ENCODE results near the gene DYNLT1.
"Not testable (repeated sequence)": the region's sequence is repeated elsewhere in the genome, so short reads cannot be mapped to it uniquely, and the experiment has no call there.

Gene DYNLT1

GRCh38 chr6:158644231-158645063 lies at the start of gene DYNLT1:
Gene DYNLT1 (minus strand): TSS chr6:158644743. CDS start chr6:158644708, 35 bp downstream.
- peak; percentile 94 for DNase-seq (ENCODE audit: low spot score)

- no peak for DNase-seq (ENCODE audit: low spot score)
Measured at GRCh38 chr6:158688860-158689259, 44.3 kb upstream of the DYNLT1 start.

GRCh38 chr6:158687506-158687905 lies 43.0 kb upstream of the DYNLT1 start:
- DNase-seq (ENCODE audit: low spot score) = no peak

DNA sequence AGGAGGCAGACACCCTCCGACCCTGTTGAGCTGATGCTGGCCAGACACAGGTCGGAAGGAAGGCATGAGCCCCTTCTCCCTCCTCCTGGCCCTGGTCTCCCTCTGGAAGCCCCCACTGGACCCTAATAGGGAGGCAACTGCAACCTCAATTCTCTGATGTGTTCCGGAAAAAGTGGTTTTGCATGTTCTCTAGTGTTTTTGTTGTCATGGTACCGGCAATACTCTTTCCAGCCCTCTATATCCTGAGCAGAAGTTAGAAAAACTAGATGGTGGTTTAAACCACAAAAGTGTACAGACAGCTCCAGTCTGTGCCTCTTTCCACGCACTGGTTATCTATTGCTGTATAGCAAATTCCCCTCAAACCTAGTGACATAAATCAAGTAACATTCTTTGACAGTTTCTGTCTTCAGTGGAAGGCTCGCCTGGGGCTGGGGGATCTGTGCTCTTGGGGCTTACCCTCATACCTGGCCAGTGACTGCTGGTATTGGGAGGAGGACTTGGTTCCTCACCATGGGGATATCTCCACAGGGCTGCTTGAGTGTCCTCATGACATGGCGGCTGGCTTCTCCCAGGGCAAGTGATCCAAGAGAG lies 42.3 kb upstream of the DYNLT1 start:
- no peak for DNase-seq (ENCODE audit: low spot score)

DNA sequence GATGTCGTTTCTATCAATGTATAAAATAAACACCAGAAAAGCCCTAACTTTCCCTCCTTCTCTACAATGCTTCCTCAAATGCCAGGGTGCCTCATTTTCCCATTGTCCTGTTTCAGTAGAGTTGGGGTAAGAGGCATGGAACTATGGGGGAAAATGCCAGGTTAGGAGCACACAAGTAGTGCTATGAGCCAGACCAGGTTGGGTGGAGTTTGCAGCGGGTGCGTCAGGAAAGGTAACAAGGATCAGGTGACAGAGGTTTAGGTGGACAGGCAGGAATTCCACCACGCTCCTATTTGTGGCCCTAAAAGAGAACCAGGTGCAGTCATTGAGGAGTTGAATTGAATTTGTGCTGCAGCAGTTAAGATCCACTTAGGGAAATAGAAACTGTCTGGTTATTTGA lies 41.8 kb upstream of the DYNLT1 start:
- DNase-seq (ENCODE audit: low spot score) = no peak

GRCh38 chr6:158684745-158685324 lies 40.3 kb upstream of the DYNLT1 start:
- no peak for DNase-seq (ENCODE audit: low spot score)

- DNase-seq (ENCODE audit: low spot score) = no peak
Measured at GRCh38 chr6:158684311-158684710, 39.8 kb upstream of the DYNLT1 start.

DNA sequence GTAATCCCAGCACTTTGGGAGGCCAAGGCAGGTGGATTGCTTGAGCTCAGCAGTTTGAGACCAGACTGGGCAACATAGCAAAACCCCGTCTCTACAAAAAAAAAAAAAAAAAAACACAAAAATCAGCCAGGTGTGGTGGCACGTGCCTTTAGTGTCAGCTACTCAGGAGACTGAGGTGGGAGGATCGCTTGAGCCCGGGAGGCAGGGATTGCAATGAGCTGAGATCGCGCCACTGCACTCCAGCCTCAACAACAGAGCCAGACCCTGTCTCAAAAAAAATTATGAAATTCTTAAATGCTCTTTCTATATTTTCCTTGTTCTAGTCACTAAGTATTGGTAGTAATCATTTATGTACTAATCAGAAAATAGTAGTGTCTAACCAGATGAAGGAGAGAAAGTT lies 35.9 kb upstream of the DYNLT1 start:
- no peak for DNase-seq (ENCODE audit: low spot score)

DNA sequence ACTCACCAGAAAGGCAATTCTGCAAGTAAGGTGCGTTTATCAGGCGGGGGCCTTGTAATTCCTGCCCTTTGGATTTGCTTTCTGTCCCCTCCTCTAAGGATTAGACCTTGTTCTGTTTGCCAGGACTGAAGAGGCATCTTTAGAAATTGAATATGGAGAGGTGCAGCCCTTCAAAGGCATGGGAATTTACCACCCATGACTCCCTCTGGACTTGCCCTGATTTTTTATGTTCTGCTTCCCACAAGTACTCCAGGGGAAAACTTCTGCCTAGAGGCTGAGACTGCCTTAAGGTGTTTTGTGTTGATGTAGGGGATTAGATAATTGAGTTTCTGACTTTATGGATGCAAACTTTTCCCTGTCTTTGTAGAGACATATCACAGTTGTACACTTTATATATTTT lies 35.5 kb upstream of the DYNLT1 start:
- DNase-seq (ENCODE audit: low spot score) = no peak

DNA sequence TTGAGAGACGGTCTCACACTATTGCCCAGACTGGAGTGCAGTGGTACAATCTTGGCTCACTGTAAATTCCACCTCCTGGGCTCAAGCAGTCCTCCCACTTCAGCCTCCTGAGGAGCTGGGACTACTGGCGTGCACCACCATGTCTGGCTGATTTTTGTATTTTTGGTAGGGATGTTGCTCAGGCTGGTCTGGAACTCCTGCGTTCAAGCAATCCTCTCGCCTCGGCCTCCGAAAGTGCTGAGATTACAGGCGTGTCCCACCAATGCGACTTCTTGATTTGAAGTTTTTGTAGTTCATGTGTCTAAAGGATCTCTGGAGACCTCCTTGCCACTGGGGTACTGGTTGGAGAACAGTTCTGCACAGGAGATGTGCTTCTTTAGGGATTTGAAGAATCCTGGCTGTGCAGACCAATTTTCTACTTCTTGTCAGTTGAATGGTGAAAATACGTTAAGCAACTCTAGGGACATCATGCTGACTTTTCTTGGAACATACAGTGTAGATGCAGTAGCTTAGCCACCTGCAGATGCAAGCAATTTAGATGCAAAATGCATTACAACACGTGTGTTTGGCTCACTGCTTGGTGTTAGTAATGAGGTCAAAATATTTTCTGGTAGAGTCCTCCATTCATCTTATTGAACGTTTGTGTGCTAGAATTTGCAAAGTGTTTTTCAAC lies 33.5 kb upstream of the DYNLT1 start:
- DNase-seq (ENCODE audit: low spot score) = no peak

DNA sequence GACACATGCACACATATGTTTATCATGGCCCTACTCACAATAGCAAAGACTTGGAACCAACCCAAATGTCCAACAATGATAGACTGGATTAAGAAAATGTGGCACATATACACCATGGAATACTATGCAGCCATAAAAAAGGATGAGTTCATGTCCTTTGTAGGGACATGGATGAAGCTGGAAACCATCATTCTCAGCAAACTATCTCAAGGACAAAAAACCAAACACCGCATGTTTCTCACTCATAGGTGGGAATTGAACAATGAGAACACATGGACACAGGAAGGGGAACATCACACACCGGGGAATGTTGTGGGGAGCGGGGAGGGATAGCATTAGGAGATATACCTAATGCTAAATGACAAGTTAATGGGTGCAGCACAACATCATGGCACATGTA lies 32.6 kb upstream of the DYNLT1 start:
- DNase-seq (ENCODE audit: low spot score) = not testable (repeated sequence)

DNA sequence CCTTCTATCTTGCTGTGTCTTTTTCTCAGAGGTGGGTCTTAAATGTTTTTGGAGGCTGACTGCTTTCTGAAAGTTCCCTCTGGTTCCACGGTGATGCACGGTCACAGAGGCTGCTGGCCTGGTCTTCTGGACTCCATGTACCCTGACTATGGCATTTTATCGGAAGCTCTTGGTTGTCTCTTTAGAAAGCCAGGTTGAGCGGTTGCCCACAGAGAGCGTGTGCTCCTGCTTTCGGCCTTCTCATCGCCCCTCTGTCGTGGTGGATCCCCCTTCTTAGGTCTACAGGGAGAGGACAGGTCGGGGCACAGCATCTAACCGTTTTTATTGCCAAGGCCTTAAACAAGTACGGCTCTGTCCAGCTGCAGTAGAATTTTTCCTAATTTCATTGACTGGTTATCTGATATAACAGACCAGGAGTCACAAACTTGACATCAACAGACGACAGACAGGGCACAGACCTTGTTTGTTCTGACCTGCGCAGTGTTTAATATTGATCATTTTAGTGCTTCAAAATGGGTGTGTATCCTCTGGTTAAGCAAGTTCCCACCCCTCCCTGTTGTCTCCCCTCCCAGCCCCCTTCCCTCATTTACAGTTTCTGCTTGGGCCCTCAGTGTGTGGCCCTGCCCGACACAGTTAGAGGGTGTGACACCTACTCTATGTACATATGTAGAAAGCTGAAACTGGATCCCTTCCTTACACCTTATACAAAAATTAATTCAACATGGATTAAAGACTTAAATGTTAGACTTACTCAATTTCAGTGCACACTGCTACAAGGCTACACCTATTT lies 30.0 kb upstream of the DYNLT1 start:
- DNase-seq (ENCODE audit: low spot score) = no peak

GRCh38 chr6:158672726-158673125 lies 28.2 kb upstream of the DYNLT1 start:
- no peak for DNase-seq (ENCODE audit: low spot score)

DNA sequence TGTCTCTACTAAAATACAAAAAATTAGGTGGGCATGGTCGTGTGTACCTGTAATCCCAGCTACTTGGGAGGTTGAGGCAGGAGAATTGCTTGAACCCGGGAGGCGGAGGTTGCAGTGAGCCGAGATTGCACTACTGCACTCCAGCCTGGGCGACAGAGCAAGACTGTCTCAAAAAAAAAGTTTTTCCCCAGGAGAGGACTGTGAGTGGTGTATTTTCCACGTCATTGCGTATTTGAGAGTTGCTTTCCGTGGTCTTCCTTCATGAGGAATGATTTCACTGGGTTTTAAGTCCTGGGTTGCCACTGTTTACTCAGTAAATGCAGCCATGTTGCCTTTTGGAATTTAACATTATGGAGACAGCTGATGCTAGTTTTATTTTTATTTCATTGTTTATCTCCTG lies 27.6 kb upstream of the DYNLT1 start:
- not testable (repeated sequence) for DNase-seq (ENCODE audit: low spot score)

DNA sequence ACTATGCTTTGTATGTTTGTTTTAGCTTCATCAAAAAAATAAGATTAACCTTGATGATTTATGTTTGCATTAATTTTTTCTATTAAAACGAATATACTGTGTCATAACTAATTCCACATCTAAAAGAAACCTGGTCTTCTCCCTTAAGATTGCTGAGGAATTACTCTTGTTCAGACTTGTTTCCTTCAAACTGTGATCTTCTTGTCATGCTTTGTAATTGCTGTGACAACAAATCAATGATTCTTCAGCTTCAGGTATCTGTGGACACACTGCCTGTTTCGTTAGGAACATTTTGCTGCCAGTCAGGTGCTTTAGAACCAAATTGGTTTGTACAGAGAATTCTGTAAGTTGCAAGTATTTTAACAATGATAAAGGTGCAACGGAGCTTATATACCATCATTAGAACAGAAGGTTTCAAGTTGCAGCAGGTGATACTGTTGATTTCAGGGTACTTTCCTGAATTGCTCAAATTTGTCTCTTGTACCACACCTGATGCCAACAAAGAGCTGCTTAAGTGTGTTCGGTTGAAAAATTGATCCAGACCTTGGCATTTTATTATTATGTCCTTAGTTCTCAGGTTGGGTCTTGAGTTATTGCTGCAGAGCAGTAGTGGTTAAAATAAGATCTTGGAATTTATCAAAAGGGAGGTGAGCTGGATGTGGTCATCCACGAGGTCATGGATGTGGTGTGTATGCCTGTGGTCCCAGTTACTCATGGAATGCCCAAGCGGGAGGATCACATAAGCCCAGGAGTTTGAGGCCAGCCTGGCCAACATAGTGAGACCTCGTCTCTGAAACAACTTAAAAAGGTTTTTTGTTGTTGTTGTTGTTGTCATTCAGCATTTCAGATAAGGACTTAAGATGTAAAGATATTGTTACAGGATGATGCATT lies 24.8 kb upstream of the DYNLT1 start:
- DNase-seq (ENCODE audit: low spot score) = no peak

- no peak for DNase-seq (ENCODE audit: low spot score)
Measured at GRCh38 chr6:158668707-158669103, 24.2 kb upstream of the DYNLT1 start.

- no peak for DNase-seq (ENCODE audit: low spot score)
Measured at GRCh38 chr6:158667360-158667981, 22.9 kb upstream of the DYNLT1 start.

- no peak for DNase-seq (ENCODE audit: low spot score)
Measured at GRCh38 chr6:158666628-158667359, 22.3 kb upstream of the DYNLT1 start.

GRCh38 chr6:158665332-158665731 lies 20.8 kb upstream of the DYNLT1 start:
- no peak for DNase-seq (ENCODE audit: low spot score)
